H9 (cell line): ENCODE results near the gene AP2M1. TPM values are rescaled to one million over a fixed set of nuclear protein-coding genes. Genes with fewer than 3 reads are reported as not detected.
A peak's percentile ranks its signal among the peaks of the same experiment; 100 is the strongest.

Experiments
- DNase-seq: peaks from one replicate; pipeline ENCODE4 v3.0.0-alpha.2; 2017
- H2AFZ ChIP-seq: one replicate; pipeline ENCODE4 v1.6.1; 2013; ENCODE audit warnings: mild to moderate bottlenecking, low read length, control low read depth, moderate library complexity
- H2AK5ac ChIP-seq: 2 replicates; pipeline ENCODE4 v1.6.1; 2013; ENCODE audit warnings: low read length, control low read depth, mixed read lengths; ENCODE audit not compliant: insufficient read length
- H2BK120ac ChIP-seq: one replicate; pipeline ENCODE4 v1.6.1; 2013; ENCODE audit warnings: low read depth, mild to moderate bottlenecking, low read length, control low read depth, inconsistent platforms; ENCODE audit not compliant: poor library complexity, severe bottlenecking
- H2BK12ac ChIP-seq: 2 replicates; pipeline ENCODE4 v1.6.1; 2013; ENCODE audit warnings: low read length, control low read depth, mixed read lengths, low read depth; ENCODE audit not compliant: insufficient read length
- H2BK15ac ChIP-seq: 2 replicates; pipeline ENCODE4 v1.6.1; 2013; ENCODE audit warnings: low read depth, low read length, control low read depth
- H2BK20ac ChIP-seq: one replicate; pipeline ENCODE4 v1.6.1; 2013; ENCODE audit warnings: low read depth, mild to moderate bottlenecking, low read length, control low read depth, inconsistent platforms; ENCODE audit not compliant: poor library complexity, severe bottlenecking
- H2BK5ac ChIP-seq: 2 replicates; pipeline ENCODE4 v1.6.1; 2013; ENCODE audit warnings: low read length, control low read depth, mixed read lengths; ENCODE audit not compliant: insufficient read length
- H3K14ac ChIP-seq: 2 replicates; pipeline ENCODE4 v1.6.1; 2013; ENCODE audit warnings: low read length, control low read depth; ENCODE audit not compliant: insufficient read depth
- H3K18ac ChIP-seq: 2 replicates; pipeline ENCODE4 v1.6.1; 2013; ENCODE audit warnings: low read depth, mild to moderate bottlenecking, mixed read lengths, low read length, control low read depth; ENCODE audit not compliant: insufficient read length
- H3K23ac ChIP-seq: 2 replicates; pipeline ENCODE4 v1.6.1; 2013; ENCODE audit warnings: low read length, control low read depth, mixed read lengths, low read depth; ENCODE audit not compliant: insufficient read length
- H3K23me2 ChIP-seq: 2 replicates; pipeline ENCODE4 v1.6.1; 2013; ENCODE audit warnings: low read depth, mild to moderate bottlenecking, mixed read lengths, low read length, control low read depth; ENCODE audit not compliant: insufficient read length, poor library complexity, severe bottlenecking
- H3K27ac ChIP-seq: 2 replicates; pipeline ENCODE4 v1.5.1; 2013; ENCODE audit warnings: low read length, control low read depth, mixed read lengths, low read depth; ENCODE audit not compliant: insufficient read length
- H3K27me3 ChIP-seq: 2 replicates; pipeline ENCODE4 v1.6.1; 2013; ENCODE audit warnings: low read length, control low read depth, inconsistent platforms; ENCODE audit not compliant: insufficient read depth
- H3K4ac ChIP-seq: 2 replicates; pipeline ENCODE4 v1.6.1; 2013; ENCODE audit warnings: low read depth, mild to moderate bottlenecking, control low read depth, inconsistent platforms, low read length, moderate library complexity
- H3K4me1 ChIP-seq: 2 replicates; pipeline ENCODE4 v1.6.1; 2013; ENCODE audit warnings: low read length, control low read depth, inconsistent platforms; ENCODE audit not compliant: insufficient read depth
- H3K4me2 ChIP-seq: 2 replicates; pipeline ENCODE4 v1.6.1; 2013; ENCODE audit warnings: low read length, control low read depth, mixed read lengths; ENCODE audit not compliant: insufficient read length, insufficient read depth
- H3K56ac ChIP-seq: 2 replicates; pipeline ENCODE4 v1.6.1; 2013; ENCODE audit warnings: low read depth, mild to moderate bottlenecking, mixed read lengths, low read length, control low read depth; ENCODE audit not compliant: insufficient read length
- H3K79me1 ChIP-seq: 2 replicates; pipeline ENCODE4 v1.6.1; 2013; ENCODE audit warnings: low read depth, mild to moderate bottlenecking, moderate library complexity, low read length, control low read depth, inconsistent platforms; ENCODE audit not compliant: insufficient read depth, poor library complexity, severe bottlenecking
- H3K79me2 ChIP-seq: 2 replicates; pipeline ENCODE4 v1.6.1; 2013; ENCODE audit warnings: low read length, control low read depth, inconsistent platforms; ENCODE audit not compliant: insufficient read depth
- H3K9ac ChIP-seq: 2 replicates; pipeline ENCODE4 v1.6.1; 2013; ENCODE audit warnings: low read length, control low read depth, mixed read lengths; ENCODE audit not compliant: insufficient read length; ENCODE audit errors: extremely low read depth
- H3K9me3 ChIP-seq: one replicate; pipeline ENCODE4 v1.6.1; 2013; ENCODE audit warnings: low read depth, low read length, inconsistent platforms; ENCODE audit not compliant: control insufficient read depth
- H3T11ph ChIP-seq: one replicate; pipeline ENCODE4 v1.6.1; 2013; ENCODE audit warnings: mild to moderate bottlenecking, low read length, control low read depth, inconsistent platforms
- H4K20me1 ChIP-seq: one replicate; pipeline ENCODE4 v1.6.1; 2013; ENCODE audit not compliant: control insufficient read depth, insufficient read length, insufficient read depth
- H4K5ac ChIP-seq: 2 replicates; pipeline ENCODE4 v1.6.1; 2013; ENCODE audit warnings: low read depth, mild to moderate bottlenecking, mixed read lengths, low read length, control low read depth; ENCODE audit not compliant: insufficient read length
- H4K8ac ChIP-seq: replicated peaks from 2 replicates; pipeline ENCODE4 v1.6.1; 2013; ENCODE audit warnings: low read length, control low read depth, mixed read lengths, low read depth; ENCODE audit not compliant: insufficient read length
- H4K91ac ChIP-seq: 2 replicates; pipeline ENCODE4 v1.6.1; 2013; ENCODE audit warnings: low read depth, mild to moderate bottlenecking, moderate library complexity, mixed read lengths, low read length, control low read depth; ENCODE audit not compliant: insufficient read length
- H3K27ac Mint-ChIP-seq, 3 experiments: 2 replicates in 2 of 3; 3 replicates in 1 of 3; pipeline ENCODE4 v1.8.0; 2020 to 2021; ENCODE audit warnings: mixed read lengths in 3 of 3, mild to moderate bottlenecking in 1 of 3, moderate library complexity in 1 of 3
- H3K27me3 Mint-ChIP-seq: 2 replicates; pipeline ENCODE4 v1.8.0; 2021; ENCODE audit warnings: low read depth, mild to moderate bottlenecking, moderate library complexity, mixed read lengths
- H3K36me3 Mint-ChIP-seq, 3 experiments: 2 replicates in 2 of 3; 3 replicates in 1 of 3; pipeline ENCODE4 v1.8.0; 2020 to 2021; ENCODE audit warnings: low read depth in 3 of 3, mixed read lengths in 3 of 3; ENCODE audit not compliant: insufficient read depth in 1 of 3
- H3K4me1 Mint-ChIP-seq, 2 experiments: 2 replicates each; pipeline ENCODE4 v1.8.0; 2020; ENCODE audit warnings: mixed read lengths in 2 of 2
- H3K4me3 Mint-ChIP-seq, 2 experiments: 2 replicates in 1 of 2; 3 replicates in 1 of 2; pipeline ENCODE4 v1.8.0; 2020 to 2021; ENCODE audit warnings: mild to moderate bottlenecking in 2 of 2, mixed read lengths in 2 of 2, moderate library complexity in 1 of 2
- H3K9me3 Mint-ChIP-seq, 2 experiments: 2 replicates in 1 of 2; 3 replicates in 1 of 2; pipeline ENCODE4 v1.8.0; 2020; ENCODE audit warnings: mild to moderate bottlenecking in 2 of 2, mixed read lengths in 2 of 2, moderate library complexity in 1 of 2
- WGBS: extraction: QIAGEN DNeasy Blood & Tissue Kit; methylation state at CpG from one replicate; pipeline ENCODE4 v1.1.7; 2013; ENCODE audit warnings: missing lambda C conversion rate, low lambda C conversion rate, mixed read lengths; ENCODE audit not compliant: insufficient read length; ENCODE audit errors: extremely low coverage; 5-methylcytosine and 5-hydroxymethylcytosine counted together
- total RNA-seq: library from RNA; stranded (reverse); gene quantifications from 2 replicates; pipeline ENCODE4 v1.2.1, GENCODE V29; 2021
- TF ChIP-seq, protein P1 (sequence below): fragments of 200-600 bp; sonication (generic); conservative IDR thresholded peaks from 3 replicates; pipeline ENCODE4 v1.8.0; 2021; ENCODE audit warnings: antibody characterized with exemption, mild to moderate bottlenecking

AP2M1 gene
- total RNA-seq, 1 experiment from 2014 or later = 443 TPM

DNA sequence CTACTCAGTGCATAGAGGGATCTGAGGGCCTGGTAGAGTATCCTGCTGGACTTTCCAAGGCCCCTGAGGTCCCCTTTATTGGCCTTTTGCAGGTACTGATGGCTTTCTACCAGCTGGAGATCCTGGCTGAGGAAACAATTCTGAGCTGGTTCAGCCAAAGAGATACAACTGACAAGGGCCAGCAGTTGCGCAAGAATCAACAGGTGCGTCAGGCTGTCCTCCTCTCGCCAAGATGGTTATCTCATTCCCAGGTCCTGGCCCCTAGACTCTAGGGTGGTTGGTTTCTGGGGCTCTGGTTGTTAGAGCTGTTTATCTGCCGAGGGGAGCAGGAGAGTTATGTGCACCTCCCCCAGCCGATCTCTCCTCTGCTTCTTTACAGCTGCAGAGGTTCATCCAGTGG, 30.1 kb upstream of the AP2M1 start:
- WGBS = no CpG with 5 or more reads among the region's 5 CpGs
- Mint-ChIP-seq H3K27me3 (no peaks in the 10 kb centered on the region), H3K36me3 (peaks cover 22 to 67% (median 36%) of the 10 kb centered on the region in 3 experiments; a peak in 6 of 7 replicates), H3K27ac (peak overlapping the region in 1 of 3 experiments; percentile 58; a peak in 2 of 7 replicates), H3K4me3 (no peak overlapping the region), H3K4me1 (no peaks in the 10 kb centered on the region), H3K9me3 (no peaks in the 10 kb centered on the region)
- TF ChIP-seq, protein P1, sequence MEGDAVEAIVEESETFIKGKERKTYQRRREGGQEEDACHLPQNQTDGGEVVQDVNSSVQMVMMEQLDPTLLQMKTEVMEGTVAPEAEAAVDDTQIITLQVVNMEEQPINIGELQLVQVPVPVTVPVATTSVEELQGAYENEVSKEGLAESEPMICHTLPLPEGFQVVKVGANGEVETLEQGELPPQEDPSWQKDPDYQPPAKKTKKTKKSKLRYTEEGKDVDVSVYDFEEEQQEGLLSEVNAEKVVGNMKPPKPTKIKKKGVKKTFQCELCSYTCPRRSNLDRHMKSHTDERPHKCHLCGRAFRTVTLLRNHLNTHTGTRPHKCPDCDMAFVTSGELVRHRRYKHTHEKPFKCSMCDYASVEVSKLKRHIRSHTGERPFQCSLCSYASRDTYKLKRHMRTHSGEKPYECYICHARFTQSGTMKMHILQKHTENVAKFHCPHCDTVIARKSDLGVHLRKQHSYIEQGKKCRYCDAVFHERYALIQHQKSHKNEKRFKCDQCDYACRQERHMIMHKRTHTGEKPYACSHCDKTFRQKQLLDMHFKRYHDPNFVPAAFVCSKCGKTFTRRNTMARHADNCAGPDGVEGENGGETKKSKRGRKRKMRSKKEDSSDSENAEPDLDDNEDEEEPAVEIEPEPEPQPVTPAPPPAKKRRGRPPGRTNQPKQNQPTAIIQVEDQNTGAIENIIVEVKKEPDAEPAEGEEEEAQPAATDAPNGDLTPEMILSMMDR = no peak
- H2AK5ac ChIP-seq = no peak overlapping the region
- H3K18ac ChIP-seq = no peak overlapping the region
- no peak overlapping the region for H3K4me2 ChIP-seq
- H2BK120ac ChIP-seq = no peak overlapping the region
- no peak overlapping the region for H2BK15ac ChIP-seq
- H2BK20ac ChIP-seq = no peak overlapping the region
- H2AFZ ChIP-seq = no peak overlapping the region
- H3K4ac ChIP-seq = no peak overlapping the region
- H3K23me2 ChIP-seq = no peaks in the 10 kb centered on the region
- DNase-seq = no peak
- no peak overlapping the region for H3T11ph ChIP-seq
- no peaks in the 10 kb centered on the region for H3K9me3 ChIP-seq
- no peak overlapping the region for H2BK5ac ChIP-seq
- no peaks in the 10 kb centered on the region for H3K79me2 ChIP-seq
- no peak overlapping the region for H3K14ac ChIP-seq
- H3K4me1 ChIP-seq = no peaks in the 10 kb centered on the region
- H3K79me1 ChIP-seq = peaks cover 10% of the 10 kb centered on the region
- no peak overlapping the region for H4K8ac ChIP-seq
- no peak overlapping the region for H3K56ac ChIP-seq
- H4K20me1 ChIP-seq = no peaks in the 10 kb centered on the region
- H4K91ac ChIP-seq = no peak overlapping the region
- H3K27ac ChIP-seq = no peak overlapping the region
- no peak overlapping the region for H2BK12ac ChIP-seq
- no peak overlapping the region for H3K9ac ChIP-seq
- no peaks in the 10 kb centered on the region for H3K27me3 ChIP-seq
- H3K23ac ChIP-seq = no peak overlapping the region
- no peak overlapping the region for H4K5ac ChIP-seq
